Coronary artery (tissue), 2 donors: ENCODE results near the gene RNF31.
A peak's percentile ranks its signal among the peaks of the same experiment; 100 is the strongest.
"Not testable (repeated sequence)": the region's sequence is repeated elsewhere in the genome, so short reads cannot be mapped to it uniquely, and the experiment has no call there.

Experiments used
- DNase-seq: peaks from one replicate; pipeline ENCODE4 v3.0.0-alpha.2; 2017; ENCODE audit warnings: low spot score
- H3K27ac ChIP-seq, 2 donors: fragments of 200-600 bp; sonication (generic); one replicate each; pipeline ENCODE4 v1.5.1; 2016 to 2019
- H3K4me3 ChIP-seq: fragments of 200-600 bp; sonication (generic); 2 replicates; pipeline ENCODE4 v1.5.1; 2016; ENCODE audit warnings: mild to moderate bottlenecking, moderate library complexity
- CTCF ChIP-seq: fragments of 200-600 bp; sonication (generic); IDR thresholded peaks from one replicate; pipeline ENCODE4 v1.5.1; 2019; ENCODE audit warnings: antibody characterized with exemption

RNF31 gene

GRCh38 chr14:24103451-24103850 is 43.8 kb upstream of the RNF31 start:
- H3K27ac ChIP-seq: no peak overlapping the region
- DNase-seq: no peak
- no peak overlapping the region for H3K4me3 ChIP-seq
- TF ChIP-seq CTCF: no peak

GRCh38 chr14:24105609-24106239 is 41.6 kb upstream of the RNF31 start:
- H3K4me3 ChIP-seq, DNase-seq, H3K27ac ChIP-seq: not testable (repeated sequence)

- no peak for DNase-seq
- Histone ChIP-seq H3K27ac (no peak overlapping the region), H3K4me3 (no peak overlapping the region)
- no peak for TF ChIP-seq CTCF
Measured at GRCh38 chr14:24106672-24107271, 40.5 kb upstream of the RNF31 start.

- no peak for TF ChIP-seq CTCF
- Histone ChIP-seq H3K27ac (peak overlapping the region in 1 of 2 donors; percentile 30), H3K4me3 (no peak overlapping the region)
- DNase-seq: no peak
Measured at GRCh38 chr14:24108336-24108874, 38.9 kb upstream of the RNF31 start.

GRCh38 chr14:24110060-24110459 is 37.2 kb upstream of the RNF31 start:
- no peak for TF ChIP-seq CTCF
- H3K4me3 ChIP-seq: no peak overlapping the region
- no peak overlapping the region for H3K27ac ChIP-seq
- no peak for DNase-seq

GRCh38 chr14:24110523-24110922 is 36.8 kb upstream of the RNF31 start:
- Histone ChIP-seq H3K4me3 (no peak overlapping the region), H3K27ac (no peak overlapping the region)
- no peak for TF ChIP-seq CTCF
- DNase-seq: no peak

GRCh38 chr14:24113379-24113800 is 33.9 kb upstream of the RNF31 start:
- TF ChIP-seq CTCF: no peak
- Histone ChIP-seq H3K4me3 (peak overlapping the region; percentile 82), H3K27ac (peak overlapping the region; percentile 96 to 98)
- no peak for DNase-seq
